GM12892 (cell line): Measurements from ENCODE around the gene HDAC4.

ENCODE experiments used
- POLR2A ChIP-seq: IDR thresholded peaks from 2 replicates; pipeline ENCODE4 v1.6.1; 2011; ENCODE audit warnings: low read depth, low read length, control low read depth
- POLR2AphosphoS5 ChIP-seq: IDR thresholded peaks from 2 replicates; pipeline ENCODE4 v1.6.1; 2011; ENCODE audit warnings: low read depth, low read length, control low read depth
- TAF1 ChIP-seq: IDR thresholded peaks from 2 replicates; pipeline ENCODE4 v1.6.1; 2011; ENCODE audit warnings: low read depth, mild to moderate bottlenecking, control low read depth, low read length, borderline replicate concordance

DNA sequence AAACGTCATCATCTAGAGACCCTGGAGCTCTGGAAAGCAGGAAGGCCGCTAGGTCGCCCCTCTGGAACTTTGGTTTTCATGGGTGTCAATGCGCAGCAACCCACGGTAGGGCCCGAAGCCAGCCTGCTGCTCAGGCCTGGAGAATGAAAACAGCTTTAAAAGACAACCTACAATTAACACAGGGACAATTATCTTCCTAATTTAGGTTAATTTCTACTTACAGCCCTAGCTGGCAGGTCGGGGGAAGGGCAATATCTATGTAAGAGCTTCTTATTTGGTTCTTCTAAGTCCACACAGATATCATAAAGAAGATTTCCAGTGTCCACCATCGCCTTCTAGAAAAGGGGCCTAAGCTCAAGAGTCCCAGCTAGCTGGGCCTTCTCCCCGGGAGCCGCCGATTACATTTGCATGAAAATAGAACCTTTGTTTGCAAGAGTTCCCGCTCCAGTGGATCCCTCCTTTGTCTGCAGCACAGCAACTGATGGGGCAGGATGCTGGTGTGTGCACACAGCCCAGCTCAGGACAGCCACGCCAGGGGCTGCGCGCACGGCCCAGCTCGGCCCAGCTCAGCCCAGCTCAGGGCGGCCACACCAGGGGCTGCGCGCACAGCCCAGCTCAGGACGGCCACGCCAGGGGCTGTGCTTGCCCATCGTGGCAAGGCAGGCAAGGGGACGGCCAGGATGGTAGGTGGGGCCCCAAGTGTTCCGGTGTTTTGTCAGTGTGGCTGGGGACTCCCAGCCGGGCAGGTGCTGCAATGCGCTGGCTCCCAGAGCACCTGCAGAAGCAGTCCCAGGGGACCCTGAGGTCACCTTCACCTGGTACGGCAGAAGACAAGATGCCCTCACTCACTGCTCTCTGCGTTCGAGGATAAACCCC is 109.1 kb downstream of the HDAC4 start:
- TF ChIP-seq POLR2AphosphoS5 (no peak), POLR2A (no peak), TAF1 (no peak)
